HG03520 (cell line): ENCODE data around the gene KISS1.

Experiments used
- ATAC-seq: cut with Tn5 transposase; IDR thresholded peaks from one replicate; pipeline ENCODE4 v1.9.1; 2021; ENCODE audit warnings: mild to moderate bottlenecking, moderate library complexity; ENCODE audit not compliant: unreplicated experiment

The KISS1 gene

GRCh38 chr1:204194080-204194479, 2.2 kb downstream of the KISS1 start:
- no peak for ATAC-seq

- ATAC-seq, result no peak
Observed at GRCh38 chr1:204192589-204193352, 3.5 kb downstream of the KISS1 start.

- no peak for ATAC-seq
Observed at GRCh38 chr1:204192046-204192445, 4.2 kb downstream of the KISS1 start.

GRCh38 chr1:204191456-204191855, 4.8 kb downstream of the KISS1 start:
- ATAC-seq, result no peak

GRCh38 chr1:204190212-204191211, 5.8 kb downstream of the KISS1 start:
- ATAC-seq, result no peak

- no peak for ATAC-seq
Observed at GRCh38 chr1:204188959-204189639, 7.2 kb downstream of the KISS1 start.

GRCh38 chr1:204186597-204186996, 9.7 kb downstream of the KISS1 start:
- no peak for ATAC-seq

- no peak for ATAC-seq
Observed at GRCh38 chr1:204181116-204181515, 15.2 kb downstream of the KISS1 start.

- no peak for ATAC-seq
Observed at GRCh38 chr1:204180133-204180532, 16.2 kb downstream of the KISS1 start.

- ATAC-seq, result no peak
Observed at GRCh38 chr1:204178487-204179281, 17.6 kb downstream of the KISS1 start.

- ATAC-seq, result no peak
Observed at GRCh38 chr1:204177133-204177532, 19.2 kb downstream of the KISS1 start.

GRCh38 chr1:204176049-204176448, 20.2 kb downstream of the KISS1 start:
- ATAC-seq, result no peak

- no peak for ATAC-seq
Observed at GRCh38 chr1:204174958-204175357, 21.3 kb downstream of the KISS1 start.

GRCh38 chr1:204172404-204173029, 23.8 kb downstream of the KISS1 start:
- ATAC-seq, result no peak

GRCh38 chr1:204171751-204172178, 24.5 kb downstream of the KISS1 start:
- no peak for ATAC-seq

GRCh38 chr1:204170494-204171155, 25.7 kb downstream of the KISS1 start:
- no peak for ATAC-seq

- no peak for ATAC-seq
Observed at GRCh38 chr1:204169858-204170257, 26.4 kb downstream of the KISS1 start.

GRCh38 chr1:204167730-204168129, 28.6 kb downstream of the KISS1 start:
- ATAC-seq, result no peak

- ATAC-seq, result no peak
Observed at GRCh38 chr1:204166219-204166618, 30.1 kb downstream of the KISS1 start, which contains the start of gene REN. REN (minus strand) TSS chr1:204166337; CDS start chr1:204166293, 44 bp downstream.
